KMS-11 (cell line): ENCODE results near the gene ZNF354B.

Source experiments
- H2AFZ ChIP-seq: fragments of 200-600 bp; sonication (generic); 2 replicates; pipeline ENCODE4 v1.6.1; 2016; ENCODE audit warnings: antibody characterized with exemption, mixed run types, low read depth
- H3K27ac ChIP-seq: fragments of 200-600 bp; sonication (generic); 2 replicates; pipeline ENCODE4 v1.6.1; 2016; ENCODE audit warnings: mild to moderate bottlenecking, mixed run types
- H3K27me3 ChIP-seq: fragments of 200-600 bp; sonication (generic); 2 replicates; pipeline ENCODE4 v1.6.1; 2017; ENCODE audit warnings: mild to moderate bottlenecking, low read depth, mixed run types, moderate library complexity; ENCODE audit not compliant: insufficient read depth
- H3K36me3 ChIP-seq: fragments of 200-600 bp; sonication (generic); 2 replicates; pipeline ENCODE4 v1.6.1; 2017; ENCODE audit warnings: mild to moderate bottlenecking, mixed run types; ENCODE audit not compliant: insufficient read depth
- H3K4me1 ChIP-seq: fragments of 200-600 bp; sonication (generic); 2 replicates; pipeline ENCODE4 v1.6.1; 2016; ENCODE audit warnings: mild to moderate bottlenecking, low read depth, mixed run types; ENCODE audit not compliant: poor library complexity, severe bottlenecking
- H3K4me2 ChIP-seq: fragments of 200-600 bp; sonication (generic); 2 replicates; pipeline ENCODE4 v1.7.0; 2016; ENCODE audit warnings: mild to moderate bottlenecking, mixed run types
- H3K4me3 ChIP-seq: fragments of 200-600 bp; sonication (generic); IDR thresholded peaks from 2 replicates; pipeline ENCODE4 v1.6.1; 2017; ENCODE audit warnings: low read depth, low read length, mixed read lengths; ENCODE audit not compliant: insufficient read depth
- H3K79me2 ChIP-seq: fragments of 200-600 bp; sonication (generic); 2 replicates; pipeline ENCODE4 v1.6.1; 2016; ENCODE audit warnings: low read depth, mixed run types; ENCODE audit not compliant: insufficient read depth
- H3K9ac ChIP-seq: fragments of 200-600 bp; sonication (generic); 2 replicates; pipeline ENCODE4 v1.6.1; 2016; ENCODE audit warnings: mild to moderate bottlenecking, mixed run types
- H4K20me1 ChIP-seq: fragments of 200-600 bp; sonication (generic); 2 replicates; pipeline ENCODE4 v1.6.1; 2016; ENCODE audit warnings: mild to moderate bottlenecking, mixed run types; ENCODE audit not compliant: insufficient read depth
- TF ChIP-seq, protein P1 (sequence below): fragments of 200-600 bp; sonication (generic); conservative IDR thresholded peaks from 2 replicates; pipeline ENCODE4 v1.6.1; 2017; ENCODE audit warnings: low read depth, mild to moderate bottlenecking, antibody characterized with exemption, low read length, moderate library complexity, mixed read lengths

Gene ZNF354B

DNA sequence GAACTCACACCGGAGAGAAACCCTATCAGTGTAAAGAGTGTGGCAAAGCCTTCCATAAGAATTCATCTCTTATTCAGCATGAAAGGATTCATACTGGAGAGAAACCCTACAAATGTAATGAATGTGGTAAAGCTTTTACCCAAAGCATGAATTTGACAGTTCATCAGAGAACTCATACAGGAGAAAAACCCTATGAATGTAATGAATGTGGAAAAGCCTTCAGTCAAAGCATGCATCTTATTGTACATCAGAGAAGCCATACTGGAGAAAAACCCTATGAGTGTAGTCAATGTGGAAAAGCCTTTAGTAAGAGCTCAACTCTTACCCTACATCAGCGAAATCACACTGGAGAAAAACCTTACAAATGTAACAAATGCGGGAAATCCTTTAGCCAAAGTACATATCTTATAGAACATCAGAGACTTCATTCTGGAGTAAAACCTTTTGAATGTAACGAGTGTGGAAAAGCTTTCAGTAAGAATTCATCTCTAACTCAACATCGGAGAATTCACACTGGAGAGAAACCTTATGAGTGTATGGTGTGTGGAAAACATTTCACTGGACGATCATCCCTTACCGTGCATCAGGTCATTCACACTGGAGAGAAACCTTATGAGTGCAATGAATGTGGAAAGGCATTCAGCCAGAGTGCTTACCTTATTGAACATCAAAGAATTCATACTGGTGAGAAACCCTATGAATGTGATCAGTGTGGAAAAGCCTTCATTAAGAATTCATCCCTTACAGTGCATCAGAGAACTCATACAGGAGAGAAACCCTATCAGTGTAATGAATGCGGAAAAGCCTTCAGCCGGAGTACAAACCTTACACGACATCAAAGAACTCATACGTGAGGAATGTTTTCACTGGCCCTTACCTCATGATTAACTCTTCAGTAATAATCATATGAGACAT lies 72.3 kb downstream of the ZNF354B start:
- no peak overlapping the region for H3K4me3 ChIP-seq
- no peaks in the 10 kb centered on the region for H3K79me2 ChIP-seq
- H3K36me3 ChIP-seq = no peaks in the 10 kb centered on the region
- H2AFZ ChIP-seq = no peak overlapping the region
- H3K9ac ChIP-seq = no peak overlapping the region
- no peak overlapping the region for H3K27ac ChIP-seq
- no peaks in the 10 kb centered on the region for H4K20me1 ChIP-seq
- no peaks in the 10 kb centered on the region for H3K27me3 ChIP-seq
- H3K4me2 ChIP-seq = no peak overlapping the region
- H3K4me1 ChIP-seq = no peaks in the 10 kb centered on the region
- TF ChIP-seq, protein P1, sequence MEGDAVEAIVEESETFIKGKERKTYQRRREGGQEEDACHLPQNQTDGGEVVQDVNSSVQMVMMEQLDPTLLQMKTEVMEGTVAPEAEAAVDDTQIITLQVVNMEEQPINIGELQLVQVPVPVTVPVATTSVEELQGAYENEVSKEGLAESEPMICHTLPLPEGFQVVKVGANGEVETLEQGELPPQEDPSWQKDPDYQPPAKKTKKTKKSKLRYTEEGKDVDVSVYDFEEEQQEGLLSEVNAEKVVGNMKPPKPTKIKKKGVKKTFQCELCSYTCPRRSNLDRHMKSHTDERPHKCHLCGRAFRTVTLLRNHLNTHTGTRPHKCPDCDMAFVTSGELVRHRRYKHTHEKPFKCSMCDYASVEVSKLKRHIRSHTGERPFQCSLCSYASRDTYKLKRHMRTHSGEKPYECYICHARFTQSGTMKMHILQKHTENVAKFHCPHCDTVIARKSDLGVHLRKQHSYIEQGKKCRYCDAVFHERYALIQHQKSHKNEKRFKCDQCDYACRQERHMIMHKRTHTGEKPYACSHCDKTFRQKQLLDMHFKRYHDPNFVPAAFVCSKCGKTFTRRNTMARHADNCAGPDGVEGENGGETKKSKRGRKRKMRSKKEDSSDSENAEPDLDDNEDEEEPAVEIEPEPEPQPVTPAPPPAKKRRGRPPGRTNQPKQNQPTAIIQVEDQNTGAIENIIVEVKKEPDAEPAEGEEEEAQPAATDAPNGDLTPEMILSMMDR = no peak
